IMR-90 (cell line): ENCODE results near the gene GPC5. TPM values are rescaled to one million over a fixed set of nuclear protein-coding genes. Genes with fewer than 3 reads are reported as not detected.

Experiments
- ATAC-seq: fragments of 200-7000 bp; cut with Tn5 transposase; 2 replicates; pipeline ENCODE4 v1.9.1; 2020; ENCODE audit warnings: low read depth, mild to moderate bottlenecking, moderate library complexity
- BruUV-seq: library from RNA; stranded (reverse); fragments of 400-500 nt; replicated peaks from 2 replicates; lab custom pipeline; 2021; lab: Mats Ljungman, UMichigan
- CTCF ChIA-PET: fragments of 300-600 bp; formaldehyde crosslinking; extraction: SDS; loops from one replicate; lab custom pipeline; 2021; ENCODE audit warnings: antibody characterized with exemption; lab: Yijun Ruan, JAX
- POLR2A ChIA-PET: fragments of 300-600 bp; sonication (Branson Sonifier 250); formaldehyde crosslinking; loops from one replicate; lab custom pipeline; 2022; ENCODE audit warnings: antibody characterized with exemption; ENCODE audit not compliant: unreplicated experiment; lab: Charles Lee
- DNase-seq: peaks from one replicate; pipeline ENCODE4 v3.0.0; 2013
- H2AFZ ChIP-seq: replicated peaks from 2 replicates; pipeline ENCODE3; 2013; ENCODE audit warnings: low read length, mild to moderate bottlenecking; ENCODE audit not compliant: poor library complexity
- H2AK5ac ChIP-seq: 2 replicates; pipeline ENCODE4 v1.6.1; 2013; ENCODE audit warnings: low read depth, low read length, inconsistent platforms
- H2AK9ac ChIP-seq: replicated peaks from 2 replicates; pipeline ENCODE3; 2013; ENCODE audit warnings: mild to moderate bottlenecking, low read depth, low read length, moderate library complexity; ENCODE audit not compliant: poor library complexity
- H2BK120ac ChIP-seq: 2 replicates; pipeline ENCODE4 v1.6.1; 2013; ENCODE audit warnings: low read depth, low read length, inconsistent platforms
- H2BK15ac ChIP-seq: 3 replicates; pipeline ENCODE4 v1.6.1; 2013; ENCODE audit warnings: low read depth, low read length, inconsistent platforms
- H2BK20ac ChIP-seq: 2 replicates; pipeline ENCODE4 v1.6.1; 2013; ENCODE audit warnings: low read depth, mild to moderate bottlenecking, inconsistent platforms, low read length, moderate library complexity
- H2BK5ac ChIP-seq: 2 replicates; pipeline ENCODE4 v1.6.1; 2013; ENCODE audit warnings: mild to moderate bottlenecking, low read depth, low read length, inconsistent platforms; ENCODE audit not compliant: poor library complexity, severe bottlenecking
- H3K14ac ChIP-seq: replicated peaks from 2 replicates; pipeline ENCODE4 v1.6.1; 2013; ENCODE audit warnings: low read depth, low read length, inconsistent platforms
- H3K18ac ChIP-seq: 2 replicates; pipeline ENCODE4 v1.6.1; 2013; ENCODE audit warnings: low read depth, low read length, control low read depth
- H3K23ac ChIP-seq: 2 replicates; pipeline ENCODE4 v1.6.1; 2013; ENCODE audit warnings: low read depth, low read length, inconsistent platforms
- H3K27ac ChIP-seq: 2 replicates; pipeline ENCODE4 v1.5.1; 2013; ENCODE audit warnings: mild to moderate bottlenecking, control low read depth, low read length; ENCODE audit not compliant: insufficient read depth
- H3K27me3 ChIP-seq: 2 replicates; pipeline ENCODE4 v1.6.1; 2013; ENCODE audit warnings: low read length; ENCODE audit not compliant: control insufficient read depth, insufficient read depth
- H3K36me3 ChIP-seq: 2 replicates; pipeline ENCODE4 v1.6.1; 2013; ENCODE audit warnings: low read length, mixed read lengths; ENCODE audit not compliant: control insufficient read depth, insufficient read depth
- H3K4ac ChIP-seq: 2 replicates; pipeline ENCODE4 v1.6.1; 2013; ENCODE audit warnings: low read depth, low read length, inconsistent platforms
- H3K4me1 ChIP-seq: 2 replicates; pipeline ENCODE4 v1.6.1; 2013; ENCODE audit warnings: low read length, mixed read lengths; ENCODE audit not compliant: control insufficient read depth, insufficient read depth
- H3K4me2 ChIP-seq: 2 replicates; pipeline ENCODE4 v1.6.1; 2013; ENCODE audit warnings: low read depth, mild to moderate bottlenecking, control low read depth, low read length, moderate library complexity
- H3K4me3 ChIP-seq: 2 replicates; pipeline ENCODE4 v1.5.1; 2013; ENCODE audit warnings: low read depth, mild to moderate bottlenecking, control low read depth, low read length, moderate library complexity; ENCODE audit not compliant: insufficient read depth
- H3K56ac ChIP-seq: 2 replicates; pipeline ENCODE4 v1.6.1; 2013; ENCODE audit warnings: low read length, inconsistent platforms; ENCODE audit not compliant: insufficient read depth; ENCODE audit errors: extremely low read depth
- H3K79me1 ChIP-seq, 2 experiments: 2 replicates each; pipeline ENCODE4 v1.6.1; 2013; ENCODE audit warnings: low read length in 2 of 2, inconsistent platforms in 1 of 2, low read depth in 1 of 2
- H3K9ac ChIP-seq: 2 replicates; pipeline ENCODE4 v1.6.1; 2013; ENCODE audit warnings: low read depth, low read length, control low read depth
- H3K9me1 ChIP-seq: 2 replicates; pipeline ENCODE4 v1.6.1; 2013; ENCODE audit warnings: low read length, inconsistent platforms; ENCODE audit not compliant: insufficient read depth
- H3K9me3 ChIP-seq: 2 replicates; pipeline ENCODE4 v1.6.1; 2013; ENCODE audit warnings: low read length; ENCODE audit not compliant: control insufficient read depth, insufficient read depth
- H4K20me1 ChIP-seq: 2 replicates; pipeline ENCODE4 v1.6.1; 2013; ENCODE audit warnings: low read length, inconsistent platforms; ENCODE audit not compliant: insufficient read depth
- H4K5ac ChIP-seq: 2 replicates; pipeline ENCODE4 v1.6.1; 2013; ENCODE audit warnings: mild to moderate bottlenecking, low read depth, low read length, control low read depth
- H4K8ac ChIP-seq, 2 experiments: 2 replicates each; pipeline ENCODE4 v1.6.1; 2013; ENCODE audit warnings: low read depth in 2 of 2, low read length in 2 of 2, control low read depth in 1 of 2, inconsistent platforms in 1 of 2
- H4K91ac ChIP-seq: 2 replicates; pipeline ENCODE4 v1.6.1; 2013; ENCODE audit warnings: low read depth, low read length, inconsistent platforms; ENCODE audit not compliant: insufficient read depth
- BHLHE40 ChIP-seq: fragments of 150-350 bp; IDR thresholded peaks from 2 replicates; pipeline ENCODE4 v1.6.1; 2016; ENCODE audit warnings: mild to moderate bottlenecking, low read depth, low read length
- CEBPB ChIP-seq: IDR thresholded peaks from 2 replicates; pipeline ENCODE4 v1.6.1; 2012; ENCODE audit warnings: low read depth, low read length, improper control_type of control experiment
- CHD1 ChIP-seq: IDR thresholded peaks from 2 replicates; pipeline ENCODE4 v1.6.1; 2012; ENCODE audit warnings: low read depth, low read length, improper control_type of control experiment
- CTCF ChIP-seq: conservative IDR thresholded peaks from 2 replicates; pipeline ENCODE4 v1.5.1; 2012; ENCODE audit warnings: mild to moderate bottlenecking, low read depth, low read length, improper control_type of control experiment
- ELK1 ChIP-seq: fragments of 150-350 bp; IDR thresholded peaks from 2 replicates; pipeline ENCODE4 v1.6.1; 2016; ENCODE audit warnings: low read depth, mild to moderate bottlenecking, low read length, moderate library complexity, borderline replicate concordance
- FOS ChIP-seq: fragments of 150-350 bp; IDR thresholded peaks from 2 replicates; pipeline ENCODE4 v1.6.1; 2016; ENCODE audit warnings: low read depth, low read length
- MAFK ChIP-seq: IDR thresholded peaks from 2 replicates; pipeline ENCODE4 v1.6.1; 2012; ENCODE audit warnings: low read depth, low read length, improper control_type of control experiment
- MAZ ChIP-seq: IDR thresholded peaks from 2 replicates; pipeline ENCODE4 v1.6.1; 2012; ENCODE audit warnings: low read depth, mild to moderate bottlenecking, low read length, improper control_type of control experiment, moderate library complexity, borderline replicate concordance
- MXI1 ChIP-seq: IDR thresholded peaks from 2 replicates; pipeline ENCODE4 v1.6.1; 2012; ENCODE audit warnings: low read depth, mild to moderate bottlenecking, low read length, moderate library complexity, borderline replicate concordance
- NFE2L2 ChIP-seq: fragments of 150-350 bp; IDR thresholded peaks from 2 replicates; pipeline ENCODE4 v1.6.1; 2016; ENCODE audit warnings: low read depth, mild to moderate bottlenecking, low read length
- POLR2A ChIP-seq: IDR thresholded peaks from 2 replicates; pipeline ENCODE4 v1.6.1; 2012; ENCODE audit warnings: mild to moderate bottlenecking, low read depth, low read length
- RAD21 ChIP-seq: IDR thresholded peaks from 2 replicates; pipeline ENCODE4 v1.6.1; 2012; ENCODE audit warnings: low read length, improper control_type of control experiment
- RCOR1 ChIP-seq: IDR thresholded peaks from 2 replicates; pipeline ENCODE4 v1.6.1; 2012; ENCODE audit warnings: mild to moderate bottlenecking, low read length, improper control_type of control experiment; ENCODE audit not compliant: insufficient replicate concordance
- RFX5 ChIP-seq: IDR thresholded peaks from 2 replicates; pipeline ENCODE4 v1.8.0; 2012; ENCODE audit warnings: low read depth, mild to moderate bottlenecking, low read length, moderate library complexity
- SMC3 ChIP-seq: fragments of 150-350 bp; IDR thresholded peaks from 2 replicates; pipeline ENCODE4 v1.6.1; 2016; ENCODE audit warnings: low read depth, mild to moderate bottlenecking, antibody characterized with exemption, low read length, moderate library complexity
- USF2 ChIP-seq: fragments of 150-350 bp; IDR thresholded peaks from 2 replicates; pipeline ENCODE4 v1.6.1; 2017; ENCODE audit warnings: mild to moderate bottlenecking, antibody characterized with exemption, low read length, low read depth
- whole genome bisulfite sequencing, 2 experiments: methylation state at CpG; one replicate each; pipeline versions ENCODE4 v1.1.5 to v1.1.7; 2013; ENCODE audit warnings: missing lambda C conversion rate in 2 of 2; ENCODE audit not compliant: insufficient read length in 1 of 2; ENCODE audit errors: extremely low coverage in 2 of 2; 5-methylcytosine and 5-hydroxymethylcytosine counted together
- dilution Hi-C: fragments of 300-500 bp; cut with HindIII; formaldehyde crosslinking; loops from one replicate; pipeline ENCODE4 v1.14.3; 2018; ENCODE audit warnings: low sequenced_read_pairs; ENCODE audit not compliant: unreplicated experiment
- in situ Hi-C: fragments of 300-500 bp; cut with MboI; formaldehyde crosslinking; loops from 3 replicates; pipeline ENCODE4 v1.14.3; 2019; ENCODE audit warnings: low sequenced_read_pairs, inconsistent platforms, mixed read lengths
- intact Hi-C: fragments of 100-400 bp; cut with micrococcal nuclease; formaldehyde crosslinking; loops from 2 replicates; pipeline ENCODE4 v1.10.0; 2022
- polyA plus RNA-seq, 3 experiments: library from polyadenylated mRNA; depleted of rRNA; stranded (reverse); fragments of >200 nt; gene quantifications; 2 replicates each; pipeline ENCODE4 v1.2.3, GENCODE V29; 2012; ENCODE audit warnings: low replicate concordance in 1 of 3
- total RNA-seq: library from RNA; depleted of rRNA; stranded (reverse); fragments of >200 nt; gene quantifications from 2 replicates; pipeline ENCODE4 v1.2.3, GENCODE V29; 2012

Gene GPC5
- total and polyA plus RNA-seq, 2 of the 4 experiments (the other 2 are of a cell fraction), result 0.94 to 1.8 TPM

- Histone ChIP-seq H2AFZ (no peak overlapping the region), H3K4me2 (no peak overlapping the region), H3K4ac (no peak overlapping the region), H3K9me1 (no peaks in the 10 kb centered on the region), H2BK15ac (no peak overlapping the region), H3K18ac (no peak overlapping the region), H3K27ac (no peak overlapping the region), H3K4me1 (no peaks in the 10 kb centered on the region), H3K9ac (no peak overlapping the region), H4K8ac (no peak overlapping the region), H2BK5ac (no peak overlapping the region), H3K27me3 (no peaks in the 10 kb centered on the region), H3K79me1 (no peaks in the 10 kb centered on the region), H3K14ac (no peak overlapping the region), H3K9me3 (peaks cover 3% of the 10 kb centered on the region; the same call in 1 of the 2 replicates), H3K36me3 (no peaks in the 10 kb centered on the region), H4K91ac (no peak overlapping the region), H3K4me3 (no peak overlapping the region), H2AK9ac (no peak overlapping the region), H3K23ac (no peak overlapping the region), H4K5ac (no peak overlapping the region), H2AK5ac (no peak overlapping the region), H2BK120ac (no peak overlapping the region), H2BK20ac (no peak overlapping the region), H3K56ac (no peak overlapping the region), H4K20me1 (no peaks in the 10 kb centered on the region)
- in situ Hi-C loops (no loop called here), dilution Hi-C loops (no loop called here), intact Hi-C loops (no loop called here)
- ChIA-PET CTCF (no interaction called here), POLR2A (no interaction called here)
- TF ChIP-seq MAFK (no peak), USF2 (no peak), ELK1 (no peak), POLR2A (no peak), RAD21 (no peak), SMC3 (no peak), CEBPB (no peak), BHLHE40 (no peak), NFE2L2 (no peak), CHD1 (no peak), CTCF (no peak), MAZ (no peak), RFX5 (no peak), RCOR1 (no peak), MXI1 (no peak), FOS (no peak)
- no TSS peak for BruUV-seq
- no CpG with 5 or more reads among the region's 7 CpGs for WGBS, 2 experiments
- no peak for DNase-seq
- ATAC-seq, result no peak
Observed at GRCh38 chr13:91579320-91579719, 180.9 kb downstream of the GPC5 start.
